Measurements from ENCODE around the gene EIF4E1B.

DNA sequence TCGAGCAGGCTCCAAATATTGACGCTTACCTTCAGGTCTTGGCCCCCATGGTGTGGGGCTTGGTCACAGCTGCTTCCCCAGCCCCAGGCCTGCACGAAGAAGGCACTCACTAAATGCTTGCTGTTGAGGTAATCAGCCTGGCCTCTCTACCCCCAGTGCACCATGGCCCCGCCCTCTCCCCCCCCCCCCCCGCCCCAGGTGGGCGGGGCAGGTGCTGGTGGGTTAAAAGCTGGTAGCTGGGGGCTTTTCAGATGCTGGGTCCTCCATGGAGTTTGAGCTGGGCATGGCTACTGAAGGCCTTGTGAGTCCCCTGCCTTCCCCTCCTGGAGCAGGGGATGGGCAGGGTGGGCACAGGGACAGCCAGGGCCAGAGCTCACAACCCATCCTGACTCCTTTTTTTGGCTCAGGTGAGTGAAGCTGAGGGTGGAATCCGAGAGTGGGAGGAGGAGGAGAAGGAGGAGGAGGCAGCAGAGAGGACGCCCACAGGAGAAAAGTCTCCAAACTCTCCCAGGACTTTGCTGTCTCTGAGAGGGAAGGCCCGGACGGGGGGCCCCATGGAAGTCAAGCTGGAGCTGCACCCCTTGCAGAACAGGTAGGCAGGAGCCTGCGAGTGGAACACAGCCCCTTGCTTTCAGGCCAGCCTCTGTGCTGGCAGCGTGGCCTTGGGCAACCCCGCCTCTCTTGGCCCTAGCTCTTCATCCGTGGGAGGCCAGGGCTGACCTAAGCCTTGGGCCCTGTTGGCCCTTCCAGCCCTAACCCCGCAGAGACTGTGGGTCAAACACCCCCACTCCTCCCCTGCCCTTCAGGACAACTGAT lies 12.4 kb downstream of the EIF4E1B start:
- TF ChIP-seq SMC3 (conservative IDR thresholded peaks at IDR 0.05; ENCODE audit: poor library complexity) (no peak), CTCF (IDR thresholded peaks at IDR 0.05; ENCODE audit: poor library complexity, severe bottlenecking) (no peak), EZH2 (IDR thresholded peaks at IDR 0.05; ENCODE audit: borderline replicate concordance, insufficient read depth, low read length, poor library complexity, severe bottlenecking) (no peak)

Data from neural cell (in vitro differentiated cells).